K562 (cell line): ENCODE data around the gene TCEAL5. TPM values are rescaled to one million over a fixed set of nuclear protein-coding genes. Genes with fewer than 3 reads are reported as not detected.

Source experiments
- CEBPB ChIP-seq: fragments of 450-650 bp; IDR thresholded peaks from 2 replicates; pipeline ENCODE4 v1.6.1; 2016; ENCODE audit warnings: missing genetic modification characterization, missing compliant biosample characterization
- CHD7 ChIP-seq: fragments of 200-600 bp; sonication (generic); IDR thresholded peaks from one replicate; pipeline ENCODE4 v1.6.1; 2012; ENCODE audit warnings: mild to moderate bottlenecking, low read depth, low read length, inconsistent platforms
- FOXJ2 ChIP-seq: fragments of 200-800 bp; sonication (Bioruptor generic); IDR thresholded peaks from 2 replicates; pipeline ENCODE4 v1.6.1; 2016; ENCODE audit warnings: missing genetic modification characterization, missing compliant biosample characterization
- GMEB1 ChIP-seq: fragments of 250-450 bp; sonication (Bioruptor Pico); IDR thresholded peaks from 2 replicates; pipeline ENCODE4 v1.4.0; 2020; ENCODE audit warnings: mild to moderate bottlenecking
- HIVEP1 ChIP-seq: fragments of 250-450 bp; sonication (Bioruptor Pico); IDR thresholded peaks from 2 replicates; pipeline ENCODE4 v1.4.0; 2020; ENCODE audit warnings: mild to moderate bottlenecking
- MITF ChIP-seq: IDR thresholded peaks from 2 replicates; pipeline ENCODE4 v1.6.1; 2014; ENCODE audit warnings: antibody characterized with exemption
- SMARCA4 ChIP-seq: fragments of 450-650 bp; IDR thresholded peaks from 2 replicates; pipeline ENCODE4 v1.6.1; 2016
- TCF3 ChIP-seq: sonication (generic); formaldehyde crosslinking; IDR thresholded peaks from 2 replicates; pipeline ENCODE4 v1.4.0; 2020; ENCODE audit warnings: mild to moderate bottlenecking, missing genetic modification reagents
- XRCC4 ChIP-seq: IDR thresholded peaks from one replicate; pipeline ENCODE4 v1.6.1; 2011; ENCODE audit not compliant: insufficient read depth, insufficient read length; ENCODE audit errors: extremely low read depth
- YY1 ChIP-seq, 3 experiments: IDR thresholded peaks; 2 replicates each; pipeline ENCODE4 v1.6.1; 2011; ENCODE audit warnings: low read length in 2 of 3, mild to moderate bottlenecking in 2 of 3, moderate library complexity in 2 of 3, borderline replicate concordance in 1 of 3, control low read depth in 1 of 3, low read depth in 1 of 3; ENCODE audit not compliant: insufficient read depth in 3 of 3, insufficient replicate concordance in 2 of 3, control insufficient read depth in 1 of 3, insufficient read length in 1 of 3; ENCODE audit errors: extremely low read depth in 1 of 3
- ZBED1 ChIP-seq: IDR thresholded peaks from 2 replicates; pipeline ENCODE4 v1.6.1; 2014
- ZEB2 ChIP-seq: fragments of 450-650 bp; IDR thresholded peaks from 2 replicates; pipeline ENCODE4 v1.6.1; 2016
- ZNF143 ChIP-seq: sonication (generic); formaldehyde crosslinking; IDR thresholded peaks from 2 replicates; pipeline ENCODE4 v1.9.0; 2022; ENCODE audit warnings: mild to moderate bottlenecking, missing genetic modification reagents
- ZNF780A ChIP-seq: fragments of 250-450 bp; sonication (Bioruptor Pico); IDR thresholded peaks from 2 replicates; pipeline ENCODE4 v1.5.0; 2021; ENCODE audit warnings: mild to moderate bottlenecking
- polyA plus RNA-seq, 8 experiments: library from polyadenylated mRNA; depleted of rRNA in 4 of 8; stranded (reverse) in 5 of 8; unstranded in 3 of 8; fragments of >200 nt; fragmentation: Nextera tagmentation in 2 of 8; fragmentation: Illumina TruSeq in 1 of 8; extraction: Ambion mirVana in 2 of 8; extraction: Trizol in 1 of 8; gene quantifications; 2 replicates each; pipeline versions ENCODE4 v1.2.1 to v1.2.3, GENCODE V29; 2011 to 2014; ENCODE audit warnings: inconsistent platforms in 1 of 8, missing spikeins in 1 of 8
- total RNA-seq, 7 experiments: library from RNA; depleted of rRNA in 6 of 7; stranded (reverse); fragments of >200 nt in 6 of 7; fragmentation: Illumina TruSeq in 2 of 7; extraction: Trizol in 2 of 7; gene quantifications; 2 replicates each; pipeline versions ENCODE4 v1.2.1 to v1.2.3, GENCODE V29; 2011 to 2021; ENCODE audit warnings: low replicate concordance in 1 of 7

TCEAL5 gene
- total and polyA plus RNA-seq, 9 of the 15 experiments (the other 6 are each of a cell fraction or from before 2014, with no cell fraction given) = 0.10 to 0.18 TPM; not detected in 7

- TF ChIP-seq CHD7 (no peak), ZNF780A (CRISPR knock-in tag) (no peak), GMEB1 (CRISPR knock-in tag) (no peak), TCF3 (CRISPR knock-in tag) (peak; percentile 92), XRCC4 (no peak), ZEB2 (peak; percentile 97), HIVEP1 (CRISPR knock-in tag) (no peak), FOXJ2 (no peak), ZBED1 (peak; percentile 23; the same call in 1 of the 2 replicates), ZNF143 (CRISPR knock-in tag) (no peak), CEBPB (tag) (no peak), MITF (no peak), YY1 (IDR thresholded peaks at IDR 0.05; ENCODE audit: borderline replicate concordance in 1 of 3, control insufficient read depth in 1 of 3, extremely low read depth in 1 of 3, insufficient read depth in 3 of 3, insufficient read length in 1 of 3, insufficient replicate concordance in 2 of 3, low read depth in 1 of 3, low read length in 2 of 3) (peak in 1 of 3 experiments; percentile 7), SMARCA4 (peak; percentile 89)
Observed at GRCh38 chrX:103233263-103233662, 43.3 kb downstream of the TCEAL5 start (continued).
